SH-SY5Y (cell line): Measurements from ENCODE around the gene CATSPERZ.

Experiments
- GATA2 ChIP-seq: IDR thresholded peaks from 2 replicates; pipeline ENCODE4 v1.6.1; 2011; ENCODE audit warnings: mild to moderate bottlenecking, low read depth, low read length
- GATA3 ChIP-seq: IDR thresholded peaks from 2 replicates; pipeline ENCODE4 v1.6.1; 2011; ENCODE audit warnings: low read depth, mild to moderate bottlenecking, low read length, moderate library complexity

CATSPERZ gene

DNA sequence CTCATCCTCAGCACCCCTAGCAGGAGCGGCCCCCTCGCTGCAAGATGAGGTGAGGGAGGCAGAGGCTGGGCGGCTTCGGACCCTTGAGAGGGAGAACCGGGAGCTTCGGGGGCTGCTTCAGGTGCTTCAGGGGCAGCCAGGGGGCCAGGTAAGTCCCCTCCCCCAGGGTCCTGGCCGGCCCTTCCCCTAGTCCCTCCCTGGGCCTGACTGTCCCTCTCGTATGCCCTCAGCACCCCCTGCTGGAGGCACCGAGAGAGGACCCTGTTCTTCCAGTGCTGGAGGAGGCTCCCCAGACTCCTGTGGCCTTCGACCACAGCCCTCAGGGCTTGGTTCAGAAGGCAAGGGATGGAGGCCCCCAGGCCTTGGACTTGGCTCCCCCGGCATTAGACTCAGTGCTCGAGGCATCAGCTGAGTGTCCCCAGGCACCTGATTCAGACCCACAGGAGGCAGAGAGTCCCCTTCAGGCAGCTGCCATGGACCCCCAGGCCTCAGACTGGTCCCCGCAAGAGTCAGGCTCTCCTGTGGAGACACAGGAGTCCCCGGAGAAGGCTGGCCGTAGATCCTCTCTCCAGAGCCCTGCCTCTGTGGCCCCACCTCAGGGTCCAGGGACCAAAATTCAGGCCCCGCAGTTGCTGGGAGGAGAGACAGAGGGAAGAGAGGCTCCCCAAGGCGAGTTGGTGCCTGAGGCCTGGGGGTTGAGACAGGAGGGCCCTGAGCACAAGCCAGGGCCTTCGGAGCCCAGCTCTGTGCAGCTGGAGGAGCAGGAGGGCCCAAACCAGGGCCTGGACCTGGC lies 43.8 kb downstream of the CATSPERZ start:
- TF ChIP-seq GATA3 (no peak), GATA2 (no peak)

DNA sequence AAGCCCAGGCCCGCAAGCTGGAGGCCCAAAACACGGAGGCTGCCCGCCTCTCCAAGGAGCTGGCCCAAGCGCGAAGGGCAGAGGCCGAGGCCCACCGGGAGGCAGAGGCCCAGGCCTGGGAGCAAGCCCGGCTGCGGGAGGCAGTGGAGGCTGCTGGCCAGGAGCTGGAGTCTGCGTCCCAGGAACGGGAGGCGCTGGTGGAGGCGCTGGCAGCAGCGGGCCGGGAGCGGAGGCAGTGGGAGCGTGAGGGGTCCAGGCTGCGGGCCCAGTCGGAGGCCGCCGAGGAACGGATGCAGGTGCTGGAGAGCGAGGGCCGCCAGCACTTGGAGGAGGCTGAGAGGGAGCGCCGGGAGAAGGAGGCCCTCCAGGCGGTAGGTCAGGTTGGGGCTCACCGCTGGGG lies 44.6 kb downstream of the CATSPERZ start:
- TF ChIP-seq GATA3, result no peak
- no peak for TF ChIP-seq GATA2

DNA sequence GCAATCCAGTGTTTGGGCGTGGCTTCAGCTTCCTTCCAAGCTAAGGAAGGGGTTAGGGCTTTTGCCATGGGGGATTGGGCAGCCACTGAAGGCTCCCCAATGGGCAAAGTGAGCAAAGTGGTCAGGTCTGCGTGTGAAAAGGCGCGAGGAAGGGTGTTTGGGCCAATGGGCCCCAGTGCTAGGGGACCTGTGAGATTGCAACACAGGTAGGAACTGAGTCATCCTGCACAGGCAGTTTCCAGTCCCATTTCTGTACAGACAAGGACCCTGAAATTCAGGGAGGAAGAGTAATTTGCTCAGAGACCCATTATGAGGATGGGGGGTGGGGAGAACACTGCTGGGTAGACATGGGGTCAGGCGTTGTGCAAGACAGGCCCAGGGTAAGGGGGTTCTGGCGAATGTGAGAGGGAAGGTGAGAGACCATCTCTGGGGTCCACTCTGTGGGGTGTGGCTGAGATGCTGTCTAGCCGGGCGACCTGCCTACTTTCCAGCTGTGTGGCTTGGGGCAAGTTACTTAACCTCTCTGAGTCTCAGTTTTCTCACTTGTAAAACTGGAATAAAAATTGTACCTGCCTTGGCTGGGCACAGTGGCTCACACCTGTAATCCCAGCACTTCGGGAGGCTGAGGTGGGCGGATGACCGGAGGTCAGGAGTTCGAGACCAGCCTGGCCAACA lies 47.2 kb downstream of the CATSPERZ start:
- TF ChIP-seq GATA2 (no peak), GATA3 (no peak)

DNA sequence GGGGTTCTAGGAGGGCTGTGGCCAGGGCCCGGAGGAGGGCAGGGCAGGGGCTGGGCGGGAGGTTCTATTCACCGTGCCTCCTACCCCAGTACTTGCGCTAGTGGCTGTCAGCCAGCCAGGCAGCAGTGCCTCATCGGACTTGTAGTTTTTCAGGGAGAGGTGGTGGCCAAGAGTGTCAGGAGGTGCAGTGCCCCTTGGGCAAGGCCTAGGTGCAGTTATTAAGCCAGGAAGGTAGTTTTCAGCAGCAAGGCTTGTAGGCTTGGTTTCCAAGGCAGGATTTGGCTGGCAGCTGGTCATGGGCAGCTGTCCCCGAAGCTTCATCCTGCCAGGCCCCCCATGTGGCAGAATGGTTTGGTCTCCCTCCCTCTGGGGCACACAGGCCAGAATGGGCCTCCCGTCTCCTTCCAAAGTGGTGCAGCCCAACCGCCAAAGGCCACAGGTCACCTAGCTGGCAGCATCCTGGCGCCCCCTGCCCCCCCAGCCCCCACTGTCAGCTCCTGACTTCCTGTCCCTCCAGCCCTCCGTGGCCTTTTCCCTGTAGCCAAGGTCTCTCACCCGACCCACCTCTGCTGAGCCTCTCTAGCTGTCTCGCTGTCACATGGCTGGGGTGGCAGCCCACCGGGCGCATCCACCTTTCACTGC lies 48.3 kb downstream of the CATSPERZ start:
- TF ChIP-seq GATA3 (no peak), GATA2 (no peak)

DNA sequence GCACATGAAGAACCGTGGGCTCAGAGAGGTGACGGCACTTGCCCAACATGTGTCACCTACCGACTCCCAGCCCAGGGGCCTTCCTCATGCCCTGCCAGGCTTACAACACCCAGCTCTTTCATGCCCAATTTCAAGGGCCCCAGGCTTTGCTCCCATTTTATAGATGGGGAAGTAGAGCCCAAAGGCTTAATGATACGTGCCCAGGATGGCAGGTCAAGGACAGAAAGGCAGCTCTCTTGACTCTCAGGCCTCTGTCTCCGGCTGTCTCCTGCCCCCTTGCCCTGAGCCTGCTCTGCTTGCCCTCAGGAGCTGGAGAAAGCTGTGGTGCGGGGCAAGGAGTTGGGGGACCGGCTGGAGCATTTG lies 48.8 kb downstream of the CATSPERZ start:
- TF ChIP-seq GATA3, result no peak

DNA sequence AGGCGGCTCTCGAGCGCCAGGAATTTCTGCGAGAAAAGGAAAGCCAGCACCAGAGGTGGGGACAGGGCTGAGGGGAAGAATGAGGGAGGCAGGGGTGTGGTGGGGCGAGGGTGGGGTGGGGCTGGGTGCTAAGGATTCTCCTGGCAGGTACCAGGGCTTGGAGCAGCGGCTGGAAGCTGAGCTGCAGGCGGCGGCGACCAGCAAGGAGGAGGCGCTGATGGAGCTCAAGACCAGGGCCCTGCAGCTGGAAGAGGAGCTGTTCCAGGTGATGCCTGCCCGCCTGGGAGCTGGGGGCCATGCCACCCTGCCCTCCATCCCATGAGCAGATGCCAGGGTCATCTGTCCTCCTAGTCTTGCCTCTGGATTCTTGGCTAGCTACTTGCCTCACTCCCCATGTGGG lies 49.2 kb downstream of the CATSPERZ start:
- TF ChIP-seq GATA2 (no peak), GATA3 (no peak)

DNA sequence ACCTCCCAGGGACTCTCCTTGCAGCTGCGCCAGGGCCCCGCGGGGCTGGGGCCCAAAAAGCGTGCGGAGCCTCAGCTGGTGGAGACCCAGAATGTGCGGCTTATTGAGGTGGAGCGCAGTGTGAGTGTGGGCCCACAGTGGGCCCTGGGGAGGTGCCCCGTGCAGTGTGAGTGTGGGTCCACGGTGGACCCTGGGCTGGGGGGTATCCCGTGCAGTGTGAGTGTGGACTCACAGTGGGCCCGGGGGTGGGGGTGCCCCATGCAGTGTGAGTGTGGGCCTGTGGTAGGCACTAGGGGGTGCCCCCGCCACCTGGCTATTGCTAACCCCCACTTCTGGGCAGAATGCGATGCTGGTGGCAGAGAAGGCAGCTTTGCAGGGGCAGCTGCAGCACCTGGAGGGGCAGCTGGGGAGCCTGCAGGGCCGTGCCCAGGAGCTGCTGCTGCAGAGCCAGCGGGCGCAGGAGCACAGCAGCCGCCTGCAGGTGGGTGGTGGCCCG lies 51.0 kb downstream of the CATSPERZ start:
- TF ChIP-seq GATA3 (no peak), GATA2 (no peak)

DNA sequence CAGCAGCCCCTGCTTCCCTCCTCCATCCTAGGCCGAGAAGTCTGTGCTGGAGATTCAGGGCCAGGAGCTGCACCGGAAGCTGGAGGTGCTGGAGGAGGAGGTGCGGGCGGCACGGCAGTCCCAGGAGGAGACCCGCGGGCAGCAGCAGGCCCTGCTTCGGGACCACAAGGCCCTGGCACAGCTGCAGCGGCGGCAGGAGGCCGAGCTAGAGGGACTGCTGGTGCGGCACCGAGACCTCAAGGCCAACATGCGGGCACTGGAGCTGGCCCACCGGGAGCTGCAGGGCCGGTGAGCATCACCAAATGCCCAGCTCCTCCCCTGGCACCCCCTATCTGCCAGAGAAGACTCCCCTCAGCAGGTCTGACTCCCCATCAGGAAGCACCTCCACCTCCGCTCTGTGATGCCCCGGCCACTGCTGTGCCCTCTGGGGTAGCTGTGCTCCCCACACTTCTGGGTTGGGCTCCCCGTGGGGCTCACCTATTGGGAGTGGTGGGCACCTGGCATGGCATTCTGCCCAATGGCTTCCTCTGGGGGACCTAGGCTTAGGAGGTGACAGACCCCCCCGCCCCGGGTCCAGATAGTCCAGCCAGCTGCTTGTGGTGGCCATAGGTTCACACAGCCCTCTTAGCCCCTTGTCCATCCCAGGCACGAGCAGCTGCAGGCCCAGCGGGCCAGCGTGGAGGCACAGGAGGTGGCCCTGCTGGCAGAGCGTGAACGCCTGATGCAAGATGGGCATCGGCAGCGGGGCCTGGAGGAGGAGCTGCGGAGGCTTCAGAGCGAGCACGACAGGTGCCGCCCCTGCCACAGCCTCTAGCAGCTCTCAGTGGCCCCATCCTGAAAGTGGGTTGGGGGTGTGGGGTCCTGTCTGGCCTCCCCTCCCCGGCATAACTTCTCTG lies 52.2 kb downstream of the CATSPERZ start:
- no peak for TF ChIP-seq GATA3
- no peak for TF ChIP-seq GATA2

DNA sequence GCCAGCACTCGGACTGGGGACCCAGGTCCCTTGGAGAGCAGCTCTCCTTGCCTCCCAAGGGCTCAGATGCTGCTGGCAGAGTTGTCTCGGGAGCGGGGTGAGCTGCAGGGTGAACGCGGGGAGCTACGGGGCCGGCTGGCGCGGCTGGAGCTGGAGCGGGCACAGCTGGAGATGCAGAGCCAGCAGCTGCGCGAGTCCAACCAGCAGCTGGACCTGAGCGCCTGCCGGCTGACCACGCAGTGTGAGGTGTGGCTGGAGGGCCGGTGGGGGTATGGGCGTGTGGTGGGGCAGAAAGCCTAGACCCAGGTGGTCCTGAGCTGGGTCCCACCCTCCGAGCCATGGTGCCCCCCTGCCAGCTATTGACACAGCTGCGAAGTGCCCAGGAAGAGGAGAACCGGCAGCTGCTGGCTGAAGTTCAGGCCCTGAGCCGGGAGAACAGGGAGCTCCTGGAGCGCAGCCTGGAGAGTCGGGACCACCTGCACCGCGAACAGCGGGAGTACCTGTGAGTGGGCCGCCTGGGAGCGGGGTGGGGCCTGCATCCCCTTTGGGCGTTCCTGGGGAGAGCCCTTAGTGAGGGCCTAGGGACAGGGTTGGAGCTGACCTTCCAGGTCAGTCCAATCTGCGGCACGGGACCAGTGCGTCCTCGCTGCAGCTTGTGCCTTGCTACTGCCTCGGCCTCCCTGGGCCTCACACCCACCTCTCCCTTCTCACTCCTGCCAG lies 53.0 kb downstream of the CATSPERZ start:
- TF ChIP-seq GATA2 (no peak), GATA3 (no peak)

DNA sequence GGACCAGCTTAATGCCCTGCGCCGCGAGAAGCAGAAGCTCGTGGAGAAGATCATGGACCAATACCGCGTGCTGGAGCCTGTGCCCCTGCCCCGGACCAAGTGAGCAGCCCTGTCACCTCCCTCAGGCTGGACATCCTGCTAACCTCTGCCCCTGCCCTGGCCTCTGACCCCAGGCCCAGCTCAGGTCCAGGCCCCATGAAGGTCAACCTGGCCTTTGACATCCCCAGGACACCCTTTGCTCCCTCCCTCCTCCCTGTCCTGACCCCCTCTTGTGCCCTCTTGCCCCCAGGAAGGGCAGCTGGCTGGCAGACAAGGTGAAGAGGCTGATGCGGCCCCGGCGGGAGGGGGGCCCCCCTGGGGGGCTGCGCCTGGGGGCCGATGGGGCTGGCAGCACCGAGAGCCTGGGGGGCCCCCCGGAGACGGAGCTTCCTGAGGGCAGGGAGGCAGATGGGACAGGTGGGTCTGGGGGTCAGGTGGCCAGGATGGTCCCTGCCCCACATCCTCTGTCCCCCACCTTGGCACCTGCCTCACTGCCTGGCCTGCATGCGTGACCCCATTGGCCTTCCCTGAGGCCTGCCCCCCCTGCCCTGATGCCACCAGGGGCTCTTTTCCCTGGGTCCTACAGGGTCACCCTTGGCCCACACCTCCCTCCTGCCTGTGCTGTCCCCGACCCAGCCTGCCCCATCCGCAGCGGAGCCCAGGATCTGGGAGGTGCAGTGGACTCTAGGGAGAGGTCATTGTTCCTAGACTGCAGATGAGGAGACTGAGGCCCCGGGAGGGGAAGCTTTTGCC lies 53.8 kb downstream of the CATSPERZ start:
- TF ChIP-seq GATA3, result no peak
- no peak for TF ChIP-seq GATA2
